Hematopoietic multipotent progenitor cell treated with erythropoietin and hydrocortisone succinate and interleukin-3 and kit ligand, for 15 days (in vitro differentiated cells): ENCODE data around the gene MAP4.
A peak's percentile ranks its signal among the peaks of the same experiment; 100 is the strongest.
"Not testable (repeated sequence)": the region's sequence is repeated elsewhere in the genome, so short reads cannot be mapped to it uniquely, and the experiment has no call there.

ENCODE experiments used
- DNase-seq: peaks from one replicate; pipeline ENCODE4 v3.0.0-alpha.2; 2015; ENCODE audit warnings: low spot score

MAP4 gene

GRCh38 chr3:47846186-47846879, 169.9 kb downstream of the MAP4 start:
- DNase-seq: no peak

GRCh38 chr3:47841786-47842349, 174.3 kb downstream of the MAP4 start:
- DNase-seq: no peak

DNA sequence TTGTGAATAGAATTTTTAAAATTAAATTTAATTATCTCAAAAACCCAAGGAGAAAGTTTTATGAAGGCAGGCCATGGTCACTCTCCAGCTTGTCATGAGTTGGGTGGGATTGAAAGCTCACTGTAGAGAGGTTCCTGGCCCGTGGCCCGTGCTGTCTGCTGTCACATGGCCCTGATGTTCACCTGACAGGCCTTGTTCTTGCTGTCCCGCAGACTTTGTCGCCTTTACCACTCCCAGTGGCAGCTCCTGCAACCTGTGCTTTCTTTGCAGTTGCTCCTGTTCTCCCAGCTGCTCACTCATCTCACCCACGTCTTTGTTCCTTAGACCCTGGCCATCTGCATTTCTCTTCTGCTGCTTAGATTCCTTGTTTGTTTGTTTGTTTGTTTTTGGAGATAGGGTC, 177.7 kb downstream of the MAP4 start:
- DNase-seq: no peak

DNA sequence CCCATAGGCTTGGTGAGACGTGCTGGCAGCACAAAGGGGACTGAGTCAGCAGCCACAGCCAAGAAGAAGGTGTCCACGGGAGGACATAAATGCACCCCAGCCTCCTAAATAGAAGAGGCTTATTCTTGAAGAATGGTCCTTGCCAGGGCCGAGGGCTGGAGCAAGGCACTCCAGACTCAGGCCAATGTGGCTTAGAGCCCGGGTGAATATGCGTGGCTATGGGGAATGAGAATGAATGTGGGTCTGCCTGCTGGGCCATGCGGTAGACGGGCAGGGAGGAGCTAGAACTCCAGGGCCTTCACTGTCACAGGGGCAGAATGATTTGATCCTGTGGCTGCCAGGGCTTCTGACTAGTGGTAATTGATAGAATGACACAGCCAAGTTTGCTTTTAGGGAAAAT, 179.2 kb downstream of the MAP4 start:
- no peak for DNase-seq

- DNase-seq: not testable (repeated sequence)
Observed at GRCh38 chr3:47829482-47829881, 186.7 kb downstream of the MAP4 start.

DNA sequence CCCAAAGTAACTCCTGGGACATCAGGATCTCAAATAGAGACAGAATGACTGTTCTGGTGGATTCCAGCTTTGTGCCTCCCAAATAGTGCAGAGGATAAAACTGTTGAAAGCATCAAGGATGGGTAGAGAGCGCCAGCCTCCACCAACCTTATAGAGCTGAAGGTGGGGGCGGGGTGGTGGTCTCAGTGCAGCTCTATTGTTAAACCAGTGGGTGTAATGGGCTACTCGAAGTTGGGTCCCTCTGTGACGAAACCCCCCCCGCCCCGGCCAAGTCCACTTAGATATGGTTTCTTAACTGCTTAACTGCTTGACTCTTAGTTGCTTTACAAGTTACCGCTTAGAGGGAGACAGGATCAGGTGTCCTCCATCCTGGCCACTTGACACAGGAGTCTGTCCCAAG, 190.6 kb downstream of the MAP4 start:
- DNase-seq: no peak

DNA sequence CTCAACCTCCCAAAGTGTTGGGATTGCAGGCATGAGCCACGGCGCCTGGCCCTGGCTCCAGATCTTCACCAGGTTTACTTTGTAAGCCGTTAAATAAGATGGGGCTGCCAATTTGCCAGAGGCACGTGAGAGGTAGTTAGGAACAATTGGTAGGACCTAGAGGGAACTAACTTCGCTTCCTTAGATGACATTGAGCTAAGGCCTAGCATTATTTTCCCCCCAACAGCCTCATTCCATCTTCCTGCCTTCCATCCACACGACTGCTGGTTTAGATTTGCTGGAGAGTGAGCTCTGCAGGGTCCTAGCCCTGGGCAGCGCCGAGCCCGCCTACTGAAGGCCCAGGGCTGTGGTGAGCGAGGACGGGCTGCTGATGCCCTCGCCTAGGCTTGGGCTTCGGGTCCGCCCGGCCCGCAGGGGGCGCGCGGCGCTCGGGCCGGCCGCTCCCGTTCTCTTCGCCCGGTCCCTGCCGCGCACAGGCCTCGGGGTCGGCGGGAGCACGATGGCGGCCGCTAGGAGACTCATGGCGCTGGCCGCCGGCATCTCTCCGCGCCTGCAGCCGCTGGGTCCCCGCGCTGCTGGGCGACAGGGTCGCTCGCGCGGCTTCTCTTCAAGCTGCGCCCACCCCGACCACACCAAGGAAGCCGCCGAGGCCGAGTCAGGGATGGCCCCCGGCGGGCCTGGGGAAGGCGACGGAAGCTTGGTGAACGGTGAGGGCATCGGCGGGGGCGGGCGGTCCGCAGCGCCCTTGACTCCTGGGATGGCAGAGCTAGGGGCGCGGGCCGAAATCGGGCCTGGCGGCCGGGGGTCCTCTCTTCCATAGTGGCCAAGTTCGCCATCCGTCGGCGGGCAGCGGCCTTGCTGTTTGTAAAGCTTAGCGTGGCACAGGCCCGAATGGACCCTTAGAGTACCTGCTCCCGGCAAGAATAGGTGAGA, 191.4 kb downstream of the MAP4 start:
- peak; percentile 83 for DNase-seq

DNA sequence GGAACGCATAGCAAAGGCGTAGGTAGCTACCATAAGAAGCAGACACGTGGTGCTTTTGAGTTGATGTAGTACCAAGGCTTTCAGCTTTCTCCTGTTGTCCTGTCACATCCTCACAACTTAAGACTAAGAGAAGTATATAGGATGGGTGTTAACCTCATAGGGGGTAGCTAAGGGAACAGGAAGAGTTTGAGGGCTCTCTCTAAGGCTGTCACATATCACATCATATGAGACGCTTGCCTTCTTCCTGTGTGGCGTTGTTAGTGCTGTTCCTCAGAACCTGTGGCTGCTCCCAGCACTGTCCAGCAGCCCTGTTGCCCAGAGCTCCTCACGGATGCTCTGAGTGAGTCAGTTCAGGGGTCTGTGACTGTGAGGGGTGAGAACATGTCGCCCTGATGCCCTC, 198.6 kb downstream of the MAP4 start:
- DNase-seq: no peak

DNA sequence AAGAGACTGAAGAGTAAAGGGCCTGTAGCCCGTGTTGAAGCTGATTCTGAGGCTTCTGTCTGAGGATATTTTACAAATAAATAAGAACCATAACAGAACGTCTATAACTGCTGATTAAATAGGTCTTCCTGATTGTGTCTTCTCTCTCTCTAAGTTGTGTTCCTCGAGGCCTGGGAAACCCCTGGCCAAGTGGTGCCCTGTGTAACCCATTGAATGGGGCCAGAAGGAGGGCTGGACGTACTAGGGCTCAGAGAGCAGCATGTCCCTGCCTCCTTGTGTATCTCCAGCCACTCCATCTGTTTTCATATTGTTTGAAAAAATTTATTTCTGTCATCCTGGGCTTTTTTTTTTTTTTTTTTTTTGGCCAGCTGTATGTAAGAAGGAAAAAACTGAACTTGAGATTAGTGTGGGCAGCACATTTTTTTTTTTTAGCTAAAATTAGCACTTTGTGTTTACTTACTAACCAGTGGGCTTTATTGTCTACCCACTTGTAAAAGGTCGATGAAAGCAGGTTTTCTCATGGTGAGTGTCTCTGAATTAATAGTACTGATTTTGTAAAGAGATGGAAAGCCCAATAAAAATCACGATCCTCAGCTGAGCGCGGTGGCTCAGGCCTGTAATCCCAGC, 202.6 kb downstream of the MAP4 start:
- no peak for DNase-seq

DNA sequence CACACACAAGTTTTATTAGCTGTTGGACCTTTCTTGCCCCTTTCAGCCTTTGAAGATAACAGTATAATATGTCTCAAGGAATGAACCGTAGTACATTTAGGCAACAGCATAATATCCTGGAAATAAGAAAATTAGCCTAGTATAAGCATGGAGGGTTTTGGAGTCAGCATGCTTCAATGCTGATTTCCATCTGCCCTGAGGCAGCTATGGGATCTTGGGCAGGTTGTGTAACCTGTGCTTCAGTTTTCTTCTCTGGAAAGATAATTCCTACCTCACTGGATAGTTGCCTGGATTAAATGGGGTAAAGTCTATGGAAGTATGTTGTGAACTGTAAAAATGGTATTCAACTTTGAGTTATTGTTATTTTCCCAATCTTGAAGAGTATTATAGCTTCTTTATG, 211.6 kb downstream of the MAP4 start:
- DNase-seq: no peak

- no peak for DNase-seq
Observed at GRCh38 chr3:47803480-47804025, 212.7 kb downstream of the MAP4 start.

- DNase-seq: peak; percentile 79
Observed at GRCh38 chr3:47802734-47803479, 213.3 kb downstream of the MAP4 start, which contains the start of gene DHX30. TSS of gene DHX30 (plus strand) at chr3:47803138. CDS start at chr3:47810684, 7,546 bp downstream.
